Suprapubic skin (tissue), 3 donors: ENCODE measurements around the gene CIPC.

Source experiments
- CTCF ChIP-seq, 2 donors: fragments of 200-600 bp in 1 of 2; fragments of 450-650 bp in 1 of 2; sonication (generic) in 1 of 2; IDR thresholded peaks; one replicate each; pipeline ENCODE4 v1.5.1; 2016 to 2019; ENCODE audit warnings: antibody characterized with exemption in 2 of 2, mild to moderate bottlenecking in 1 of 2, moderate library complexity in 1 of 2
- POLR2A ChIP-seq, 2 donors: fragments of 450-650 bp; IDR thresholded peaks; one replicate each; pipeline ENCODE4 v1.6.1; 2017; ENCODE audit warnings: antibody characterized with exemption in 2 of 2, mild to moderate bottlenecking in 2 of 2, moderate library complexity in 2 of 2

GRCh38 chr14:77103951-77104350 lies 5.9 kb downstream of the CIPC start:
- TF ChIP-seq CTCF (IDR thresholded peaks at IDR 0.05) (no peak), POLR2A (IDR thresholded peaks at IDR 0.05) (no peak)
